DND-41 (cell line): ENCODE measurements around the gene SLC6A3.

Source experiments
- ATAC-seq: fragments of 200-7000 bp; cut with Tn5 transposase; 3 replicates; pipeline ENCODE4 v1.9.1; 2021; ENCODE audit warnings: low read depth; ENCODE audit not compliant: insufficient read depth
- DNase-seq: peaks from one replicate; pipeline ENCODE4 v3.0.0-alpha.2; 2020
- H2AFZ ChIP-seq: 2 replicates; pipeline ENCODE4 v1.6.0; 2012; ENCODE audit warnings: low read depth, low read length
- H3K27ac ChIP-seq: 2 replicates; pipeline ENCODE4 v1.5.1; 2012; ENCODE audit warnings: low read length, inconsistent platforms
- H3K27me3 ChIP-seq: fragments of 200-600 bp; sonication (generic); 2 replicates; pipeline ENCODE4 v1.6.0; 2012; ENCODE audit warnings: low read length, mild to moderate bottlenecking, inconsistent platforms; ENCODE audit not compliant: insufficient read depth, poor library complexity
- H3K36me3 ChIP-seq: 2 replicates; pipeline ENCODE4 v1.5.1; 2012; ENCODE audit warnings: low read length, inconsistent platforms; ENCODE audit not compliant: insufficient read depth
- H3K4me1 ChIP-seq: 2 replicates; pipeline ENCODE4 v1.5.1; 2012; ENCODE audit warnings: mild to moderate bottlenecking, low read length; ENCODE audit not compliant: insufficient read depth
- H3K4me2 ChIP-seq: 2 replicates; pipeline ENCODE4 v1.6.0; 2012; ENCODE audit warnings: mild to moderate bottlenecking, moderate library complexity, low read length, inconsistent platforms; ENCODE audit not compliant: insufficient read depth
- H3K4me3 ChIP-seq, 2 experiments: fragments of 200-600 bp in 1 of 2; shearing (Covaris generic) in 1 of 2; 2 replicates each; pipeline ENCODE4 v1.5.1; 2012 to 2016; ENCODE audit warnings: inconsistent platforms in 2 of 2, low read length in 2 of 2, mild to moderate bottlenecking in 2 of 2, low read depth in 1 of 2, moderate library complexity in 1 of 2
- H3K79me2 ChIP-seq: 2 replicates; pipeline ENCODE4 v1.6.0; 2012; ENCODE audit warnings: low read length, inconsistent platforms; ENCODE audit not compliant: insufficient read depth
- H3K9ac ChIP-seq: 2 replicates; pipeline ENCODE4 v1.6.0; 2012; ENCODE audit warnings: low read depth, mild to moderate bottlenecking, inconsistent platforms, low read length, moderate library complexity
- H3K9me3 ChIP-seq: 2 replicates; pipeline ENCODE4 v1.5.1; 2012; ENCODE audit warnings: low read length, moderate library complexity, mild to moderate bottlenecking, inconsistent platforms; ENCODE audit not compliant: insufficient read depth, severe bottlenecking
- H4K20me1 ChIP-seq: 2 replicates; pipeline ENCODE4 v1.6.0; 2012; ENCODE audit warnings: low read length; ENCODE audit not compliant: insufficient read depth
- EZH2 ChIP-seq: IDR thresholded peaks from 3 replicates; pipeline ENCODE4 v1.6.1; 2012; ENCODE audit warnings: borderline replicate concordance, low read depth, mild to moderate bottlenecking, moderate library complexity, low read length, inconsistent platforms; ENCODE audit not compliant: severe bottlenecking
- TF ChIP-seq, protein P1 (sequence below): IDR thresholded peaks from 2 replicates; pipeline ENCODE4 v1.5.1; 2012; ENCODE audit warnings: borderline replicate concordance, low read length, moderate library complexity, mild to moderate bottlenecking; ENCODE audit not compliant: poor library complexity, severe bottlenecking; ENCODE audit errors: extremely low read depth

The SLC6A3 gene

GRCh38 chr5:1406681-1407640 lies 38.3 kb downstream of the SLC6A3 start:
- Histone ChIP-seq H3K27ac (no peak overlapping the region), H3K4me2 (no peak overlapping the region), H3K36me3 (no peaks in the 10 kb centered on the region), H3K27me3 (no peaks in the 10 kb centered on the region), H3K9ac (no peak overlapping the region), H3K9me3 (no peaks in the 10 kb centered on the region), H3K79me2 (no peaks in the 10 kb centered on the region), H3K4me1 (no peaks in the 10 kb centered on the region), H3K4me3 (no peak overlapping the region), H2AFZ (no peak overlapping the region), H4K20me1 (0 out of 2 replicates have a peak, but pooled peaks cover 6% of the 10 kb centered on the region)
- ATAC-seq (no peak), DNase-seq (no peak)
- no peak for TF ChIP-seq EZH2
- TF ChIP-seq, protein P1, sequence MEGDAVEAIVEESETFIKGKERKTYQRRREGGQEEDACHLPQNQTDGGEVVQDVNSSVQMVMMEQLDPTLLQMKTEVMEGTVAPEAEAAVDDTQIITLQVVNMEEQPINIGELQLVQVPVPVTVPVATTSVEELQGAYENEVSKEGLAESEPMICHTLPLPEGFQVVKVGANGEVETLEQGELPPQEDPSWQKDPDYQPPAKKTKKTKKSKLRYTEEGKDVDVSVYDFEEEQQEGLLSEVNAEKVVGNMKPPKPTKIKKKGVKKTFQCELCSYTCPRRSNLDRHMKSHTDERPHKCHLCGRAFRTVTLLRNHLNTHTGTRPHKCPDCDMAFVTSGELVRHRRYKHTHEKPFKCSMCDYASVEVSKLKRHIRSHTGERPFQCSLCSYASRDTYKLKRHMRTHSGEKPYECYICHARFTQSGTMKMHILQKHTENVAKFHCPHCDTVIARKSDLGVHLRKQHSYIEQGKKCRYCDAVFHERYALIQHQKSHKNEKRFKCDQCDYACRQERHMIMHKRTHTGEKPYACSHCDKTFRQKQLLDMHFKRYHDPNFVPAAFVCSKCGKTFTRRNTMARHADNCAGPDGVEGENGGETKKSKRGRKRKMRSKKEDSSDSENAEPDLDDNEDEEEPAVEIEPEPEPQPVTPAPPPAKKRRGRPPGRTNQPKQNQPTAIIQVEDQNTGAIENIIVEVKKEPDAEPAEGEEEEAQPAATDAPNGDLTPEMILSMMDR: no peak

DNA sequence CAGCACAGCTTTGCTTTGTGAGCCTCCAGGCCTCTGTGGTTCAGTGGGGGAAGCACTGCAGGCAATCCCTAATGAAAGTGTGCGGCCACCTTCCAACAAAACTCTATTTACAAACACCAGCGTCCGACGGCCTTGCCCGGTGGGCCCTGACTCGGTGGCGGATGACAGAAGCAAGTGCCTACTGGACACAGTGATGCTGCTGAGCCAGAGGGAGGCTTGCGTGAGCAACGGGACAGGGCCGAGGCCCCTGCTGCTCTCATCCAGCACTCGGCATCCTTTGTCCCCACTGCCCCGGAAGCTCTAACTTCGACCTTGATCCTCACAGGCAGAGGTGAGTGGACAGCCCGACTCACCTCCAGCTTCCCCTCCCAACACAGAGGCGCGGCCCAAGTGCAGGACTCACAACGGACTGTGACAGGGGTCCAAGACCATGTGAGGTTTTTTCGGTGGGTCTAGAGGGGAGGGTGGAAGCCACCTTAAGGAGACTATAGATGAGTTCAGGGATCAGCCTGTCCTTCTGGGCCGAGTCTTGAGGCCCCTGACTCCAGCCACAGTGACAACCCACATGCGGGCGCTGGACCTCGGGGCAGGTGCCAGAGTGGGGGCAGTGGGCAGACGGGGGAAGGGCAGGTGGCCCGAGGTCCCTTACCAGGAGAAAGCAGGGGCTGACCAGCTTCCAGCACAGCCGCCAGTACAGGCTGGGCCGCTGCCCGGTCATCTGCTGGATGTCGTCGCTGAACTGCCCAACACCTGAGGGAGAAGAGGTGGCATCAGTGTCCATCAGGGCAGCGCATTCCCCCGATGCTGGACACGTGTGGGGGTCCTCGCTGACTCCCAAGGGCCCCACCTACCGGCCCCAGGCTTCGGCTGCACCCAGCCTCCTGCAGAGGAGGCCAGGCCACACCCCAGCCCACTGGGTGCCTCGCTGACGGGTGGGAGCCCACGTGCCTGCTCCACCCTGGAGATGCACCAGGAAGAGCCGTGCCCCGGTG lies 39.4 kb downstream of the SLC6A3 start:
- H3K4me2 ChIP-seq: no peak overlapping the region

GRCh38 chr5:1405121-1405520 lies 40.1 kb downstream of the SLC6A3 start:
- H3K9ac ChIP-seq: no peak overlapping the region
- no peak for ATAC-seq
- TF ChIP-seq, protein P1: no peak
- no peak for TF ChIP-seq EZH2
- no peaks in the 10 kb centered on the region for H3K79me2 ChIP-seq
- DNase-seq: no peak
- no peaks in the 10 kb centered on the region for H3K27me3 ChIP-seq
- no peak overlapping the region for H3K27ac ChIP-seq
- no peaks in the 10 kb centered on the region for H3K4me1 ChIP-seq
- H2AFZ ChIP-seq: no peak overlapping the region
- no peaks in the 10 kb centered on the region for H3K9me3 ChIP-seq
- H3K36me3 ChIP-seq: no peaks in the 10 kb centered on the region
- no peak overlapping the region for H3K4me2 ChIP-seq
- 0 out of 2 replicates have a peak, but pooled peaks cover 6% of the 10 kb centered on the region for H4K20me1 ChIP-seq
- no peak overlapping the region for H3K4me3 ChIP-seq

More for the DNA sequence above, 39.4 kb downstream of the SLC6A3 start:
- Histone ChIP-seq H3K36me3 (no peaks in the 10 kb centered on the region), H3K9me3 (no peaks in the 10 kb centered on the region), H3K27me3 (no peaks in the 10 kb centered on the region), H2AFZ (no peak overlapping the region), H3K79me2 (no peaks in the 10 kb centered on the region), H3K4me3 (no peak overlapping the region), H3K27ac (no peak overlapping the region), H3K4me1 (no peaks in the 10 kb centered on the region), H4K20me1 (0 out of 2 replicates have a peak, but pooled peaks cover 6% of the 10 kb centered on the region), H3K9ac (no peak overlapping the region)
- ATAC-seq: no peak
- TF ChIP-seq, protein P1: no peak
- TF ChIP-seq EZH2: no peak
- DNase-seq: no peak
